GM19468 (cell line): ENCODE data around the gene ITGA3.

Experiments
- ATAC-seq: cut with Tn5 transposase; IDR thresholded peaks from one replicate; pipeline ENCODE4 v1.9.1; 2021; ENCODE audit warnings: mild to moderate bottlenecking, moderate library complexity, moderate number of reproducible peaks; ENCODE audit not compliant: unreplicated experiment; ENCODE audit errors: extremely low read depth

ITGA3 gene

GRCh38 chr17:50102164-50102991 lies 46.5 kb downstream of the ITGA3 start:
- no peak for ATAC-seq

DNA sequence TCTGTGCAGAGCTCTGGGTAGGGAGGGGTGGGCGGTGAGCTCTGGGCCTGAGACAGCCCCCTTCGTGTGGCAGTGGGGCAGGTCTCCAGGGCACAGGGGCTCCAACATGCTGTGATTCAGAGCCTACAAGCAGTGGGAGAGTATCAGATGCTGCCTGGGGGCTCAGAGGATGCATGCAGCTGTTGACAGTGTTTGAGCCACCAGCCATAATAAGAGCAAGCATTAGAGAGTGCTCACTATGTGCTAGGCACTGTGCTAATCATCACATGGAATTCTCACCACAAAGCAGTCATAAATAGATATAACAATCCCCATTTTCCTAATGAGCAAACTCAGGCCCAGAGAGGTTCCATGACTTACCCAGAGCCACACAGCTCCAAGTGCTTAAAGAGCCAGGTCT lies 47.3 kb downstream of the ITGA3 start:
- ATAC-seq = no peak

- no peak for ATAC-seq
Observed at GRCh38 chr17:50103941-50104340, 48.0 kb downstream of the ITGA3 start.

DNA sequence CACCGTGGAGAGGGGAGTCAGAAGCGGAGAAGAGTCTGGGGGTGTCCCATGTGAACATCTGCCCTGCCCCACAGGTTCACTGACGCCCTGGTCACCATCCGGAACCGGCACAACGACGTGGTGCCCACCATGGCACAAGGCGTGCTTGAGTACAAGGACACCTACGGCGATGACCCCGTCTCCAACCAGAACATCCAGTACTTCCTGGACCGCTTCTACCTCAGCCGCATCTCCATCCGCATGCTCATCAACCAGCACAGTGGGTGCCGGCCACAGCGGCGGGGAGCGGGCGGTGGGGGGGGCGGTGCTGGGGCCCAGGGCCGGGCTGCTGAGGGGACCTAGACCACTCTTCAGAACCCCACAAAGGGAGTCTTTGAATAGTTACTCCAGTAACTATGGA lies 49.9 kb downstream of the ITGA3 start:
- no peak for ATAC-seq

- ATAC-seq = no peak
Observed at GRCh38 chr17:50106393-50107131, 50.7 kb downstream of the ITGA3 start.

- ATAC-seq = no peak
Observed at GRCh38 chr17:50107790-50108414, 52.0 kb downstream of the ITGA3 start.

DNA sequence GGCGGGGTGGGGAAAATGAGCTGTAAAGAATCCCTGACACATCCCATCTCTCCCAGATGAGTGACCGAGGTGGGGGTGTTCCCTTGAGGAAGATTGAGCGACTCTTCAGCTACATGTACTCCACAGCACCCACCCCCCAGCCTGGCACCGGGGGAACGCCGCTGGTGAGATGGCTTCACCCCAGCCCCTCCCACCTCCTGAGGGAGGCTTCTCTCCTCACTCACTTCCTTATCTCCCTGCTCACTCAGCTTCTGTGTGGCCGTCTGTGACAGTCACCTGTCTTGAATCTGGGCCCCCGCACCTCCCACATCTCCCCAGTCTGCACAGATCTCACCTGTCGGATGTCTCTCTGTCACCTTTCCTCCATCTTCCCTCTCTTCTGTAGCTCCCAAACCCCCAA lies 52.6 kb downstream of the ITGA3 start:
- ATAC-seq = no peak

- no peak for ATAC-seq
Observed at GRCh38 chr17:50109207-50109606, 53.3 kb downstream of the ITGA3 start.

GRCh38 chr17:50109785-50110184 lies 53.9 kb downstream of the ITGA3 start:
- no peak for ATAC-seq

- no peak for ATAC-seq
Observed at GRCh38 chr17:50110591-50111349, 54.9 kb downstream of the ITGA3 start.

GRCh38 chr17:50111673-50112655 lies 56.1 kb downstream of the ITGA3 start:
- ATAC-seq = no peak

DNA sequence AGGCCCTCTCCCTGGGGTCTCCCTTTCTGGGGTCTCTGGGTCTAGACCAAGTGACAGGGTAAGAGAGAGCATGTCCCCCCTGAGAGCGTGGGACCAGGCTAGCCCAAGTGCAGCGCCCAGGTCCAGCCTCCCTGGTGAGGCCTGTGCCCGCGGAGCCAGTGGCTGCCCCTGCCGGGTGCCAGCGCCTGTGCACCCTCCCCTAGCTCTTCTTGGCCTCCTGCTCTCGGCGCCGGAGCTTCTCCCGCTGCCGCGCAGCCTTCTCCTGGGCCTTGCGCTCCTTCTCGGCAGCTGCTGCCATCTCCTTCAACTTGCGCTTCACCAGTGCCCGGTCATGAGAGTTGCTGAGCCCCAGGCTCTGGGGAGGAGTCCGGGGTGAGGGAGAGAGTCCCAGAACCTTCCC lies 56.8 kb downstream of the ITGA3 start:
- no peak for ATAC-seq

DNA sequence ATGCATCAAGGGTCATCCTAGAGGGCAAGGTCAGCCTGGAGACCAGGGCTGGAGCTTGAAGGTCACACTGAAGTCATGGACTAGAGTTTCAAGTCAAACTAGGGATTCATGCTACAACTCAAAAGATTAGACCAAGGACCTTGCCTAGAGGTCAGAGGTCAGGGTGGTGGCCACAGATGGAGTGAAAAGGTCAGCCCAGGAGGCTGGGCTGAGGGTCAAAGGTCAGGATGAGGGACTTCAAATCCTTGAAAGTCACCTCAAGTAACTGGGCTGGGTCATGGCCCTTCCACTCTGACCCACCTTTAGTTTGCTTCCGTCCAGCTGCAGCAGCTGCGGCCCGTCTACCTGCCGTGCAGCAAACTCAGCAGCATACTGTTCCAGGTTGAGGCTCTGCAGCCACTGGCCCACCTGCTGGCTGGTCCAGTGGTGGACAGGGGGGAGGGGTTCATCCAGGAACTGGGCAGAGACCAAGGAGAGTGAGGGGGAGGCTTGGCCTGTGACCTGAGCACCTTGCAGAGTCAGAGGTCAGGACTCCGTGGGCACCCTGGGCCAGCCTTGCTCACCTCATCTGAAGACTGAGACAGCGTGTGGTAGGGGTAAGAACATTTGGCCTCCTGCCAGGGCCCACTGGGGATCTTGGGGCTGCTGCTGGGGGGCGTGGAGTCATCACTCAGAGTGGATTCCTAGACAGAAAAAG lies 57.9 kb downstream of the ITGA3 start:
- no peak for ATAC-seq

DNA sequence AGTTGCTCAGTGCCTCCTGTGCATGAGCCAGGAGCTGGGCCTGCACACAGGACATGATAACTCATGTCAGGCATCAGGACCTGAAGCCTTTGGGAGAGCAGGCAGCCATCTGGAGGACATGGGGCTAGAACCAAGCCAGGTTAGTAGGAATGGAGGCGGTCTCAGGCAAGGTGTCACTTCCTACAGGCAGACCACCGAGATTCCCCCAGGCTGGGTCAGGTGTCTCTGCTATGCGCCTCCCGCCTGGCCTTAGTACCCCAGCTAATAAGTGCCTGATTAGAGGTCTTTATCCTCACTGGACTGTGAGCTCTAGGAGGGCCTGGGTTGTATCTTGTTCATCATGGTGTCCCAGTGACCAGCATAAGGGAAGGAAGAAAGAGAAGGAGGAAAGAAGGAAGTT lies 58.5 kb downstream of the ITGA3 start:
- no peak for ATAC-seq

DNA sequence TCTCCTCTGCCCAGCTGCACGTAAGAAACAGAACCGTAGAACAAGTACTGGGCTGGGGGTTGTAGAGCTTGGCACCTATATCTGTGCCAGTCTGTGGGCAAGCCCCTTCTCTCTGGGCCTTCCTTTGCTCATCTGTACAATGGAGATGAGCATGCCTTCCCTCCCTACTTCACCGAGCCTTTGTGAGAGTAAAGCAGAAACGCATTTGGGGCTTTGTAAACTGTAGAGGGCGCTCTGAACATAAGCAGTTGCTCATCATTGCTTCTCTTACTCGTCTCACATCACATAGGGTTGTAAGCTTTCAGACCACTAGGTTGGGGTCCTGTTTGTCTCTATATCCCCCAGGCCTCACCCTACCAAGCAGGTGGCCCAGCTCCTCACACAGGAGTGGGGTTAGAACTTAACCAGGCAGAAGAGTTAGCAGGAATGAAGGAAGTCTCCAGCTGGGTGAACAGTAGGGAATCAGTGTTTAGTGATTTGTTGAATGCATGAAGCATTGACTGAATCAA lies 59.0 kb downstream of the ITGA3 start:
- ATAC-seq = no peak

- no peak for ATAC-seq
Observed at GRCh38 chr17:50115756-50116155, 59.8 kb downstream of the ITGA3 start.

GRCh38 chr17:50117202-50118051 lies 61.5 kb downstream of the ITGA3 start:
- ATAC-seq = no peak
